LNCAP (cell line): ENCODE data around the gene ANKRD44.

Experiments
- TF ChIP-seq, protein P1 (sequence below): fragments of 450-650 bp; IDR thresholded peaks from 2 replicates; pipeline ENCODE4 v1.5.1; 2017; ENCODE audit warnings: mild to moderate bottlenecking

The ANKRD44 gene

DNA sequence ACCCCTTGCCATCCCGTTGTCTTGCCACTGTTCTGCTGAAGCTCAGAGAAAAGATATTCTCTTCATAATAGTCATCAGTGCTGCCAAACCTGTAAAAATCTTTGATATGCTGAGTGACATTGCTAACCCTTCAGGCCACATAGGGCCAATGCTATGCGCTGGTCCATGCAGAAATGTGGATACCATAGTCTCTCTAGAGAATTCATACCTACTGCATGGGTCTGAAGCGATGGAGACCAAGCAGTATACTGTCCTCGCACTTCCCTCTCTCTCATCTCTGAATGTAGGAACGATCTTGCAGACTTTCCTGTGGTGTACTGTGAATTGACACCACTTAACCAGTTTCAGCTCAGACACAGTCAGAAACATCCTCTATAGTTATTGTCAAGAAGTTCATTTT, 17.9 kb upstream of the ANKRD44 start:
- TF ChIP-seq, protein P1, sequence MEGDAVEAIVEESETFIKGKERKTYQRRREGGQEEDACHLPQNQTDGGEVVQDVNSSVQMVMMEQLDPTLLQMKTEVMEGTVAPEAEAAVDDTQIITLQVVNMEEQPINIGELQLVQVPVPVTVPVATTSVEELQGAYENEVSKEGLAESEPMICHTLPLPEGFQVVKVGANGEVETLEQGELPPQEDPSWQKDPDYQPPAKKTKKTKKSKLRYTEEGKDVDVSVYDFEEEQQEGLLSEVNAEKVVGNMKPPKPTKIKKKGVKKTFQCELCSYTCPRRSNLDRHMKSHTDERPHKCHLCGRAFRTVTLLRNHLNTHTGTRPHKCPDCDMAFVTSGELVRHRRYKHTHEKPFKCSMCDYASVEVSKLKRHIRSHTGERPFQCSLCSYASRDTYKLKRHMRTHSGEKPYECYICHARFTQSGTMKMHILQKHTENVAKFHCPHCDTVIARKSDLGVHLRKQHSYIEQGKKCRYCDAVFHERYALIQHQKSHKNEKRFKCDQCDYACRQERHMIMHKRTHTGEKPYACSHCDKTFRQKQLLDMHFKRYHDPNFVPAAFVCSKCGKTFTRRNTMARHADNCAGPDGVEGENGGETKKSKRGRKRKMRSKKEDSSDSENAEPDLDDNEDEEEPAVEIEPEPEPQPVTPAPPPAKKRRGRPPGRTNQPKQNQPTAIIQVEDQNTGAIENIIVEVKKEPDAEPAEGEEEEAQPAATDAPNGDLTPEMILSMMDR, result no peak

DNA sequence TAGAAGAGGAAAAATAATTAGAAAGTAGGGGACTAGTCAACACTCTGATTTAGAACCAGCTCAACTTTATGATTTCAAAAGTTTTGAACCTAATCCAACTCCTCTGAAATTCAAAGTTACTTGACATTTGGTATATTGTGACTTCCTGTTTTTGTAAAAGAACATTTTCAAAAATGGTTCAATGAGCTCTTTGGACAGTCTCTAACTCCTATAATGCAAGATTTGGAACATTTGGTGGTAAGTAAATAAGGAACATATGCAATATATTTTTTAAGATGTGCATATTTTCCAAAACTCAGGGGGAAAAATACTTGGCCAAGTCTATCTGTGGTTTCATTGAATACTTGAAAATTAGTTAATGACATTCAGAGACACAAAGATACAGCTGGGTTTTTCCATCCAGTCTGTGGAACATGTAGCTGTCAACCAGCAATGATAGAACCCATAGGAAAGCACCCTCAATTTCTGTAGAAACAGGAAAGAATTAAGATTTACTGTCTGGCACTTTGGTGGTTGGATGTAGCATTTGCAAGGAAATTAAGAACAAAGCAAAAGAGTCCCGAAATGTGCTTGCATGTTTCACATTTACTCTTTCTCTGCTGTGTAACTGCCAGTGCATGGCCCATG, 17.0 kb upstream of the ANKRD44 start:
- TF ChIP-seq, protein P1, result no peak

- TF ChIP-seq, protein P1, result no peak
These were observed 16.5 kb upstream of the ANKRD44 start for GRCh38 chr2:197327073-197327471.

DNA sequence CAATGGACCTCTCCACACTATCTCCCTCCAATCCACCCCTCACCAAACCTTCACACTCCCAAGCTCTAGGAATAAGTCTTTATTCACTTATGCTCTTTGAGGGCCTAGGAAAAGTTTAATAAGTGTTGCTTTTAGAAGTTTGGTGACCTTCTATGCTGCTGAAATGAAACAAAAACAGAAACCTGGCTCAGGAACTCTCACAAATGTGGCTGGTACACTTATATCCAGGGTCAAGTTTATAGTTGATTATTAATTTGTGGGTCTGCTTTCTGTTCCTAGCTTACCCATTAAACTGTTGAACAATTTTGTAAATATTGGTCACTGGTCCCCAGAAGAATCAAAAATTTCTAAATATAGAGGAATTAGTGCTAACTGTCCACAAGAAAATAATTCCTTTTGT, 14.2 kb upstream of the ANKRD44 start:
- TF ChIP-seq, protein P1, result no peak

GRCh38 chr2:197322724-197323720, 12.4 kb upstream of the ANKRD44 start:
- TF ChIP-seq, protein P1, result no peak

GRCh38 chr2:197322143-197322542, 11.6 kb upstream of the ANKRD44 start:
- TF ChIP-seq, protein P1, result no peak

- TF ChIP-seq, protein P1, result no peak
These were observed 4.8 kb upstream of the ANKRD44 start for GRCh38 chr2:197315371-197315770.
